Renal cortical epithelial cell (primary cell): ENCODE measurements around the gene ACSS1. TPM values are rescaled to one million over a fixed set of nuclear protein-coding genes. Genes with fewer than 3 reads are reported as not detected.

Source experiments
- DNase-seq: peaks from one replicate; pipeline ENCODE4 v3.0.0-alpha.2; 2011; ENCODE audit warnings: low read depth
- total RNA-seq: library from RNA; depleted of rRNA; stranded (reverse); fragments of >200 nt; gene quantifications from 2 replicates; pipeline ENCODE4 v1.2.3, GENCODE V29; 2014

The ACSS1 gene
- total RNA-seq, 1 donor from 2014 or later = 11.8 TPM

- DNase-seq = peak; percentile 70
Measured at GRCh38 chr20:24993337-24994185, 64.4 kb downstream of the ACSS1 start.

- peak; percentile 65 for DNase-seq
Measured at GRCh38 chr20:24992487-24993205, 65.3 kb downstream of the ACSS1 start, which contains the start of gene APMAP. TSS of gene APMAP (minus strand) at chr20:24992751. CDS start at chr20:24992688, 63 bp downstream.

GRCh38 chr20:24991897-24992486 is 65.9 kb downstream of the ACSS1 start:
- DNase-seq = no peak

- peak; percentile 75 for DNase-seq
Measured at GRCh38 chr20:24990810-24991252, 67.1 kb downstream of the ACSS1 start.

- DNase-seq = no peak
Measured at GRCh38 chr20:24989162-24989561, 68.8 kb downstream of the ACSS1 start.

- no peak for DNase-seq
Measured at GRCh38 chr20:24987873-24988835, 69.8 kb downstream of the ACSS1 start.

GRCh38 chr20:24987244-24987643 is 70.7 kb downstream of the ACSS1 start:
- DNase-seq = peak; percentile 83

GRCh38 chr20:24986436-24987015 is 71.4 kb downstream of the ACSS1 start:
- DNase-seq = no peak

GRCh38 chr20:24985802-24986201 is 72.1 kb downstream of the ACSS1 start:
- DNase-seq = no peak

GRCh38 chr20:24984961-24985640 is 72.8 kb downstream of the ACSS1 start:
- DNase-seq = no peak

- DNase-seq = no peak
Measured at GRCh38 chr20:24983896-24984295, 74.0 kb downstream of the ACSS1 start.

- DNase-seq = no peak
Measured at GRCh38 chr20:24981790-24982189, 76.1 kb downstream of the ACSS1 start.

GRCh38 chr20:24981282-24981681 is 76.7 kb downstream of the ACSS1 start:
- DNase-seq = no peak

- no peak for DNase-seq
Measured at GRCh38 chr20:24980291-24981053, 77.5 kb downstream of the ACSS1 start.

- DNase-seq = no peak
Measured at GRCh38 chr20:24979036-24979960, 78.6 kb downstream of the ACSS1 start.

- no peak for DNase-seq
Measured at GRCh38 chr20:24978513-24978912, 79.4 kb downstream of the ACSS1 start.

GRCh38 chr20:24977797-24978196 is 80.1 kb downstream of the ACSS1 start:
- DNase-seq = no peak

- DNase-seq = no peak
Measured at GRCh38 chr20:24977336-24977735, 80.6 kb downstream of the ACSS1 start.
